Type B pancreatic cell (in vitro differentiated cells): ENCODE results near the gene TMEM53. TPM values are rescaled to one million over a fixed set of nuclear protein-coding genes. Genes with fewer than 3 reads are reported as not detected.

Experiments
- DNase-seq: peaks from one replicate; pipeline ENCODE4 v3.0.0; 2021; ENCODE audit warnings: mixed read lengths; ENCODE audit not compliant: unreplicated experiment; ENCODE audit errors: extremely low spot score
- H3K27ac Mint-ChIP-seq: 2 replicates; pipeline ENCODE4 v1.8.0; 2021; ENCODE audit warnings: mild to moderate bottlenecking, mixed read lengths
- H3K27me3 Mint-ChIP-seq: 2 replicates; pipeline ENCODE4 v1.8.0; 2021; ENCODE audit warnings: mixed read lengths
- H3K36me3 Mint-ChIP-seq: 2 replicates; pipeline ENCODE4 v1.8.0; 2021; ENCODE audit warnings: mixed read lengths
- H3K4me1 Mint-ChIP-seq: one replicate; pipeline ENCODE4 v1.8.0; 2021; ENCODE audit warnings: mixed read lengths; ENCODE audit not compliant: unreplicated experiment
- H3K4me3 Mint-ChIP-seq: 2 replicates; pipeline ENCODE4 v1.8.0; 2021; ENCODE audit warnings: mild to moderate bottlenecking, mixed read lengths
- H3K9me3 Mint-ChIP-seq: 2 replicates; pipeline ENCODE4 v1.8.0; 2021; ENCODE audit warnings: mixed read lengths
- CTCF ChIP-seq: fragments of 200-600 bp; sonication (generic); conservative IDR thresholded peaks from 2 replicates; pipeline ENCODE4 v1.5.0; 2021; ENCODE audit warnings: antibody characterized with exemption, mild to moderate bottlenecking
- total RNA-seq: library from RNA; stranded (reverse); gene quantifications from 2 replicates; pipeline ENCODE4 v1.2.1, GENCODE V29; 2021; ENCODE audit warnings: low replicate concordance

TMEM53 gene
- total RNA-seq, 1 donor from 2014 or later: 6.6 TPM

GRCh38 chr1:44720281-44720680, 46.0 kb upstream of the TMEM53 start:
- Mint-ChIP-seq H3K36me3 (no peaks in the 10 kb centered on the region), H3K27me3 (no peaks in the 10 kb centered on the region), H3K9me3 (no peaks in the 10 kb centered on the region), H3K4me3 (no peak overlapping the region), H3K27ac (no peak overlapping the region), H3K4me1 (no peaks in the 10 kb centered on the region)
- TF ChIP-seq CTCF: no peak
- no peak for DNase-seq

GRCh38 chr1:44719318-44719717, 45.0 kb upstream of the TMEM53 start:
- H3K36me3 Mint-ChIP-seq: no peaks in the 10 kb centered on the region
- no peaks in the 10 kb centered on the region for H3K9me3 Mint-ChIP-seq
- H3K4me3 Mint-ChIP-seq: no peak overlapping the region
- TF ChIP-seq CTCF: no peak
- DNase-seq: no peak
- no peak overlapping the region for H3K27ac Mint-ChIP-seq
- no peaks in the 10 kb centered on the region for H3K27me3 Mint-ChIP-seq
- H3K4me1 Mint-ChIP-seq: peaks cover 6% of the 10 kb centered on the region

GRCh38 chr1:44718091-44718490, 43.8 kb upstream of the TMEM53 start:
- Mint-ChIP-seq H3K27me3 (no peaks in the 10 kb centered on the region), H3K4me1 (peaks cover 6% of the 10 kb centered on the region), H3K9me3 (no peaks in the 10 kb centered on the region), H3K27ac (no peak overlapping the region), H3K4me3 (no peak overlapping the region), H3K36me3 (no peaks in the 10 kb centered on the region)
- TF ChIP-seq CTCF: no peak
- no peak for DNase-seq

- no peak overlapping the region for H3K4me3 Mint-ChIP-seq
- no peaks in the 10 kb centered on the region for H3K9me3 Mint-ChIP-seq
- no peak overlapping the region for H3K27ac Mint-ChIP-seq
- no peak for TF ChIP-seq CTCF
- no peak for DNase-seq
- no peaks in the 10 kb centered on the region for H3K27me3 Mint-ChIP-seq
- no peaks in the 10 kb centered on the region for H3K36me3 Mint-ChIP-seq
- H3K4me1 Mint-ChIP-seq: peaks cover 6% of the 10 kb centered on the region
These were observed 43.4 kb upstream of the TMEM53 start for GRCh38 chr1:44717653-44718052.

GRCh38 chr1:44717156-44717555, 42.9 kb upstream of the TMEM53 start:
- no peak for DNase-seq
- no peak for TF ChIP-seq CTCF
- H3K36me3 Mint-ChIP-seq: no peaks in the 10 kb centered on the region
- peaks cover 6% of the 10 kb centered on the region for H3K4me1 Mint-ChIP-seq
- no peaks in the 10 kb centered on the region for H3K27me3 Mint-ChIP-seq
- no peak overlapping the region for H3K4me3 Mint-ChIP-seq
- H3K27ac Mint-ChIP-seq: no peak overlapping the region
- H3K9me3 Mint-ChIP-seq: no peaks in the 10 kb centered on the region

- peaks cover 4% of the 10 kb centered on the region for H3K36me3 Mint-ChIP-seq
- no peak for DNase-seq
- peaks cover 6% of the 10 kb centered on the region for H3K4me1 Mint-ChIP-seq
- H3K27me3 Mint-ChIP-seq: peaks cover 8% of the 10 kb centered on the region
- H3K27ac Mint-ChIP-seq: peak overlapping the region; percentile 42
- H3K9me3 Mint-ChIP-seq: peaks cover 4% of the 10 kb centered on the region
- H3K4me3 Mint-ChIP-seq: no peak overlapping the region
- TF ChIP-seq CTCF: peak; percentile 97
These were observed 40.8 kb upstream of the TMEM53 start for GRCh38 chr1:44714944-44715571.
